Measurements from ENCODE around the gene PAFAH1B2. TPM values are rescaled to one million over a fixed set of nuclear protein-coding genes. Genes with fewer than 3 reads are reported as not detected.

Gene PAFAH1B2
- total and polyA plus RNA-seq, 10 of the 15 experiments (the other 5 are each of a cell fraction or from before 2014, with no cell fraction given) = 17.6 to 64.8 (median 47.6) TPM

DNA sequence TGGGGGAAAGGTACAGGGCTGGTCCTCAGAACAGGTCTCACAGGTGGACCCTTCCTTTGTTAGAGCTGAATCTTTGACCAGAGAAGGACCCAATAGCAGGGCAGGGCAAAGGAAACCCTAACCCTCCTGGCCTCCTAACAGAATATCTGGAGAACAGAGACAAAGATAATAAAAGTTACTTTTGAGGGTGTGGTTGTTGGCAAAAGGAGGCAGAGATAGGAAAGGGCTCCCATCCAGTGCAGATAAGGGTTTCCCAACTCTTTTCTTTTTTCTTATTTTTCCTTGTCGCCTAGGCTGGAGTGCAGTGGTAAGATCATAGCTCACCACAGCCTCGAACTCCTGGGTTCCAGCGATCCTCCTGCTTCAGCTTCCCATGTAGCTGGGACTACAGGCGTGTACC is 75.9 kb downstream of the PAFAH1B2 start (continued):
- TF ChIP-seq, protein P1, sequence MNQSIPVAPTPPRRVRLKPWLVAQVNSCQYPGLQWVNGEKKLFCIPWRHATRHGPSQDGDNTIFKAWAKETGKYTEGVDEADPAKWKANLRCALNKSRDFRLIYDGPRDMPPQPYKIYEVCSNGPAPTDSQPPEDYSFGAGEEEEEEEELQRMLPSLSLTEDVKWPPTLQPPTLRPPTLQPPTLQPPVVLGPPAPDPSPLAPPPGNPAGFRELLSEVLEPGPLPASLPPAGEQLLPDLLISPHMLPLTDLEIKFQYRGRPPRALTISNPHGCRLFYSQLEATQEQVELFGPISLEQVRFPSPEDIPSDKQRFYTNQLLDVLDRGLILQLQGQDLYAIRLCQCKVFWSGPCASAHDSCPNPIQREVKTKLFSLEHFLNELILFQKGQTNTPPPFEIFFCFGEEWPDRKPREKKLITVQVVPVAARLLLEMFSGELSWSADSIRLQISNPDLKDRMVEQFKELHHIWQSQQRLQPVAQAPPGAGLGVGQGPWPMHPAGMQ (IDR thresholded peaks at IDR 0.05; ENCODE audit: borderline replicate concordance) = no peak
- TF ChIP-seq TCF12 (IDR thresholded peaks at IDR 0.05; ENCODE audit: low read depth, low read length) (no peak), CBX3 (IDR thresholded peaks at IDR 0.05; ENCODE audit: borderline replicate concordance, low read depth) (no peak), EED (IDR thresholded peaks at IDR 0.05; ENCODE audit: low read depth) (no peak), CREB1 (IDR thresholded peaks at IDR 0.05; ENCODE audit: low read depth) (no peak), YBX1 (IDR thresholded peaks at IDR 0.05) (no peak), RB1 (IDR thresholded peaks at IDR 0.05; ENCODE audit: borderline replicate concordance) (no peak), SMAD1 (IDR thresholded peaks at IDR 0.05; ENCODE audit: low read depth, partially characterized antibody) (no peak)

DNA sequence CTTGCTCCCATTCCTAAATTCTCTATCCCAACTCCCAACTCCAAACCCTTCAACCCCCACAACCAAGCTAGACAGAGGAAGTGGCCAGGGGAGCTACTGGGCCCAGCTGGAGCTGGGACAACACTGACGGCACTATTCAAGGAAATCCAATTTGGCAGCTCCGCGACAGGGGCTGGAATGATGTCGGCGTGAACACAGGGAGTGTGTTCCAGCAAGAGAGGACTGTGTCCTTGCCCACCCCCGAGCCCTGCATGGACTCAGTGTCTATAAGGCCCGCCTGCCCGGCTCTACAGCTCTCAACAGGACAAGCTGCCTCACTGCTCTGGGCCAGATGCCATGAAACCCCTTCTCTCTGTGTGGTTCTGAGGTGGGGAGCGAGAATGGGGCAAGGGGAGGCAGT is 76.5 kb downstream of the PAFAH1B2 start:
- BruUV-seq (replicated peaks) = no TSS peak
- H3K27ac ChIP-seq (ENCODE audit: control insufficient read depth, insufficient read depth) = no peak overlapping the region
- H3K9ac ChIP-seq (ENCODE audit: control insufficient read depth, insufficient read depth, low read length) = no peak overlapping the region
- no peaks in the 10 kb centered on the region; the same call in 1 of the 2 replicates for H3K4me1 ChIP-seq (ENCODE audit: control insufficient read depth, insufficient read depth, low read length)
- H3K27me3 ChIP-seq (replicated peaks in 1 of 2; ENCODE audit: control insufficient read depth in 2 of 2, insufficient read depth in 2 of 2, low read length in 1 of 2) = no peaks in the 10 kb centered on the region
- no peak overlapping the region for H2AFZ ChIP-seq (ENCODE audit: control insufficient read depth, low read depth, low read length)
- H3K9me3 ChIP-seq (replicated peaks; ENCODE audit: control insufficient read depth, insufficient read depth, low read length) = no peaks in the 10 kb centered on the region
- RAD21 ChIA-PET (ENCODE audit: unreplicated experiment) = no interaction called here
- no peak overlapping the region for H3K4me3 ChIP-seq
- TF ChIP-seq GATAD2B (conservative IDR thresholded peaks at IDR 0.05; ENCODE audit: low read depth) = no peak
- TF ChIP-seq PML (IDR thresholded peaks at IDR 0.05; ENCODE audit: low read length) = no peak
- TF ChIP-seq IRF4 (IDR thresholded peaks at IDR 0.05; ENCODE audit: low read depth, low read length) = no peak
- TF ChIP-seq, protein P2, sequence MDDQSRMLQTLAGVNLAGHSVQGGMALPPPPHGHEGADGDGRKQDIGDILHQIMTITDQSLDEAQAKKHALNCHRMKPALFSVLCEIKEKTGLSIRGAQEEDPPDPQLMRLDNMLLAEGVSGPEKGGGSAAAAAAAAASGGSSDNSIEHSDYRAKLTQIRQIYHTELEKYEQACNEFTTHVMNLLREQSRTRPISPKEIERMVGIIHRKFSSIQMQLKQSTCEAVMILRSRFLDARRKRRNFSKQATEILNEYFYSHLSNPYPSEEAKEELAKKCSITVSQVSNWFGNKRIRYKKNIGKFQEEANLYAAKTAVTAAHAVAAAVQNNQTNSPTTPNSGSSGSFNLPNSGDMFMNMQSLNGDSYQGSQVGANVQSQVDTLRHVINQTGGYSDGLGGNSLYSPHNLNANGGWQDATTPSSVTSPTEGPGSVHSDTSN (IDR thresholded peaks at IDR 0.05; ENCODE audit: insufficient replicate concordance, low read depth, low read length) = no peak
- TF ChIP-seq, protein P3, sequence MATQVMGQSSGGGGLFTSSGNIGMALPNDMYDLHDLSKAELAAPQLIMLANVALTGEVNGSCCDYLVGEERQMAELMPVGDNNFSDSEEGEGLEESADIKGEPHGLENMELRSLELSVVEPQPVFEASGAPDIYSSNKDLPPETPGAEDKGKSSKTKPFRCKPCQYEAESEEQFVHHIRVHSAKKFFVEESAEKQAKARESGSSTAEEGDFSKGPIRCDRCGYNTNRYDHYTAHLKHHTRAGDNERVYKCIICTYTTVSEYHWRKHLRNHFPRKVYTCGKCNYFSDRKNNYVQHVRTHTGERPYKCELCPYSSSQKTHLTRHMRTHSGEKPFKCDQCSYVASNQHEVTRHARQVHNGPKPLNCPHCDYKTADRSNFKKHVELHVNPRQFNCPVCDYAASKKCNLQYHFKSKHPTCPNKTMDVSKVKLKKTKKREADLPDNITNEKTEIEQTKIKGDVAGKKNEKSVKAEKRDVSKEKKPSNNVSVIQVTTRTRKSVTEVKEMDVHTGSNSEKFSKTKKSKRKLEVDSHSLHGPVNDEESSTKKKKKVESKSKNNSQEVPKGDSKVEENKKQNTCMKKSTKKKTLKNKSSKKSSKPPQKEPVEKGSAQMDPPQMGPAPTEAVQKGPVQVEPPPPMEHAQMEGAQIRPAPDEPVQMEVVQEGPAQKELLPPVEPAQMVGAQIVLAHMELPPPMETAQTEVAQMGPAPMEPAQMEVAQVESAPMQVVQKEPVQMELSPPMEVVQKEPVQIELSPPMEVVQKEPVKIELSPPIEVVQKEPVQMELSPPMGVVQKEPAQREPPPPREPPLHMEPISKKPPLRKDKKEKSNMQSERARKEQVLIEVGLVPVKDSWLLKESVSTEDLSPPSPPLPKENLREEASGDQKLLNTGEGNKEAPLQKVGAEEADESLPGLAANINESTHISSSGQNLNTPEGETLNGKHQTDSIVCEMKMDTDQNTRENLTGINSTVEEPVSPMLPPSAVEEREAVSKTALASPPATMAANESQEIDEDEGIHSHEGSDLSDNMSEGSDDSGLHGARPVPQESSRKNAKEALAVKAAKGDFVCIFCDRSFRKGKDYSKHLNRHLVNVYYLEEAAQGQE (IDR thresholded peaks at IDR 0.05; ENCODE audit: low read depth, low read length) = no peak
- no peak for TF ChIP-seq PAX8 (IDR thresholded peaks at IDR 0.05)
- peaks cover 31 to 51% of the 10 kb centered on the region in 2 experiments; a peak in 3 of 4 replicates for H3K36me3 ChIP-seq (ENCODE audit: control insufficient read depth in 2 of 2, insufficient read depth in 2 of 2, low read length in 1 of 2)
- POLR2A ChIA-PET = no interaction called here
- no peak for FAIRE-seq
- SMC1A ChIA-PET (ENCODE audit: uncharacterized antibody, unreplicated experiment) = interaction anchor here (0.8 to 12.2 kb wide), 5 partner anchors 9 to 41 kb away, joined by 3 to 187 read pairs (median 4); partner anchors contain the start of gene SIDT2
- intact Hi-C loops (cut with micrococcal nuclease; ENCODE audit: unreplicated experiment) = no loop called here
- no peaks in the 10 kb centered on the region for H3K79me2 ChIP-seq (ENCODE audit: control insufficient read depth, insufficient read depth, low read length)
- in situ Hi-C loops (cut with MboI) = no loop called here
- H3K4me2 ChIP-seq (ENCODE audit: control insufficient read depth, insufficient read depth) = no peak overlapping the region
- DNase-seq (ENCODE audit: low read depth, low spot score) = no peak
- 100% methylated on average over 9 of the region's 9 CpGs for WGBS (ENCODE audit: insufficient coverage, insufficient replicate concordance, low lambda C conversion rate, missing lambda C conversion rate)
- no peaks in the 10 kb centered on the region; the same call in 1 of the 2 replicates for H4K20me1 ChIP-seq (ENCODE audit: control insufficient read depth, insufficient read depth)
- CTCF ChIA-PET = interaction anchor here (1.0 to 17.3 kb wide), 5 partner anchors 11 to 474 kb away, joined by 3 to 422 read pairs (median 3); partner anchors contain the start of genes PCSK7, RNF214 and SIDT2
- no peak for ATAC-seq
